ENCODE results near the gene FASTKD3. TPM values are rescaled to one million over a fixed set of nuclear protein-coding genes. Genes with fewer than 3 reads are reported as not detected.

Gene FASTKD3
- total RNA-seq, 2 donors from 2014 or later: 1.3 to 9.1 TPM

GRCh38 chr5:7882926-7883325, 14.1 kb upstream of the FASTKD3 start:
- intact Hi-C loops (cut with DNase I): no loop called here
- DNase-seq (no peak), ATAC-seq (no peak)
- H3K4me3 ChIP-seq: no peak overlapping the region
- 80 to 89% methylated on average over 4 of the region's 4 CpGs for WGBS, 2 donors
- H3K27me3 ChIP-seq: no peaks in the 10 kb centered on the region
- H3K9me3 ChIP-seq: no peaks in the 10 kb centered on the region
- no peak for TF ChIP-seq CTCF (IDR thresholded peaks at IDR 0.05)
- no peak for TF ChIP-seq POLR2A (IDR thresholded peaks at IDR 0.05)
- H3K27ac ChIP-seq: no peak overlapping the region
- H3K4me1 ChIP-seq: peaks cover 16% of the 10 kb centered on the region
- peaks cover 0 to 19% of the 10 kb centered on the region in 2 donors for H3K36me3 ChIP-seq (replicated peaks in 1 of 2; ENCODE audit: insufficient read depth in 1 of 2, low read depth in 2 of 2)

DNA sequence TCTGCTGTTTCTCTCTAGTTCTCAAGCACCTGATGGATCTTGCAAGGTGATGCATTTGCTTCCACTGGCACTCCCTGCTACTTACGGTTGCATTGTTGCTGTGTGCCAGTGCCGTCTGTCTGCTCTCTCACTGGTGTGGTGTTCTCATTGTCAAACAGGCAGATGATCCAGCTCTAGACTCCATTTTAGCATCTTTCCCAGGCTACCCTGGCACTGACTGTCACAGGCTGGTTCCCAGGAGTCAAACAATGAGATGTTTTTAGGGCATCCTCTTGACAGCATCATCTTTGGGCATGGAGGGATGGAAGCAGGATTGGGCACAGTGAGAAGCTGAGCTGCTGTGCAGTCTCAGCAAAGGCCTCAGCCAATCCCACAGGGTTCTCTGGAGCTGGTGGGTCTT, 13.0 kb upstream of the FASTKD3 start:
- intact Hi-C loops (cut with DNase I): no loop called here
- DNase-seq (no peak), ATAC-seq (no peak)
- Histone ChIP-seq H3K27me3 (no peaks in the 10 kb centered on the region), H3K36me3 (replicated peaks in 1 of 2; ENCODE audit: insufficient read depth in 1 of 2, low read depth in 2 of 2) (peaks cover 0 to 19% of the 10 kb centered on the region in 2 donors), H3K4me3 (no peak overlapping the region), H3K4me1 (peaks cover 12% of the 10 kb centered on the region), H3K27ac (no peak overlapping the region), H3K9me3 (no peaks in the 10 kb centered on the region)
- TF ChIP-seq CTCF (IDR thresholded peaks at IDR 0.05) (no peak), POLR2A (IDR thresholded peaks at IDR 0.05) (no peak)
- WGBS, 2 donors: 97% methylated on average over 2 of the region's 2 CpGs

GRCh38 chr5:7881091-7881490, 12.3 kb upstream of the FASTKD3 start:
- H3K9me3 ChIP-seq: no peaks in the 10 kb centered on the region
- intact Hi-C loops (cut with DNase I): no loop called here
- TF ChIP-seq CTCF (IDR thresholded peaks at IDR 0.05) (no peak), POLR2A (IDR thresholded peaks at IDR 0.05) (no peak)
- no peaks in the 10 kb centered on the region for H3K27me3 ChIP-seq
- no peak for DNase-seq
- H3K36me3 ChIP-seq (replicated peaks in 1 of 2; ENCODE audit: insufficient read depth in 1 of 2, low read depth in 2 of 2): peaks cover 0 to 25% of the 10 kb centered on the region in 2 donors
- no peak overlapping the region for H3K27ac ChIP-seq
- H3K4me1 ChIP-seq: peaks cover 11% of the 10 kb centered on the region
- no peak overlapping the region for H3K4me3 ChIP-seq
- WGBS, 2 donors: 87 to 98% methylated on average over 4 of the region's 4 CpGs
- ATAC-seq: no peak

DNA sequence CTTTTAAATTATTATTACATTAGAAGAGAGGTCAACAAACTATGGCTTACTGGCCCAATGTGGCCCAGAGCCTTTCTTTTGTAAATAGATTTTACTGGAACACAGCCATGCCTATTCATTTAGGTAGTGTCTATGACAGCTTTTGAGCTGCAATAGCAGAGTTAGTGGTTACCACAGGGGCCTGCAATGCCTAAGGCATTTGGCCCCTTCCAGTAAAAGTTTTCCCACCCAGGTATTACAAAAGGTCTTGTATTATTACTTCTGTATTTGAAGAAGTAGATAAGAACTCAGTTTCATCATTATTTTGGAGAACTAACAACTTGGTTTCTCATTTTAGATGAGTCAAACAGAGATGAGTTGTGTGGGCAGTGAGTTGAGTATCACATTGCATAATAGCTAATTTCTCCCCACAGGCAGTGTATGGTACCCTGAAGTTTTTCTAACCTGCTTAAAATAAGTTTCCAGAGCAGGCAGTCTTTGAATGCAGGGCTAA, 9.6 kb upstream of the FASTKD3 start:
- intact Hi-C loops (cut with DNase I): no loop called here
- TF ChIP-seq POLR2A (IDR thresholded peaks at IDR 0.05) (no peak), CTCF (IDR thresholded peaks at IDR 0.05) (no peak)
- H3K27ac ChIP-seq: no peak overlapping the region
- no peaks in the 10 kb centered on the region for H3K9me3 ChIP-seq
- no peak for DNase-seq
- ATAC-seq: no peak
- no peak overlapping the region for H3K4me3 ChIP-seq
- H3K27me3 ChIP-seq: no peaks in the 10 kb centered on the region
- peaks cover 4 to 19% of the 10 kb centered on the region in 2 donors for H3K36me3 ChIP-seq (replicated peaks in 1 of 2; ENCODE audit: insufficient read depth in 1 of 2, low read depth in 2 of 2)
- H3K4me1 ChIP-seq: peaks cover 11% of the 10 kb centered on the region

DNA sequence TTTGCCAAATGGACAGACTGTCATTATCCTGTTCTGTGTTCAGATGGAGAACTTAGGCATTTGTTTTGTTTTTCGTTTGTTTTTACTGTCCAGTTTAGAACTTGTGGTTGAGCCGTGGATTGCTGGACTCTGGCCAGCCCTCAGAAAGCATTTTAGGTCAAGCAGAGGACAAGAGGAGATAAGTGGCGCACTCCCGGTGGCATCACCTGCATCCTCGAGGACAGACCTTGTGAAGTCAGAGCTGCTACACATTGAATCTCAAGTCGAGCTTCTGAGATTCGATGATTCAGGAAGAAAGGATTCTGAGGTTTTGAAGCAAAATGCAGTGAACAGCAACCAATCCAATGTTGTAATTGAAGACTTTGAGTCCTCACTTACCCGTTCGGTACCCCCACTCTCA, 9.0 kb upstream of the FASTKD3 start:
- ATAC-seq (no peak), DNase-seq (no peak)
- Histone ChIP-seq H3K9me3 (no peaks in the 10 kb centered on the region), H3K36me3 (replicated peaks in 1 of 2; ENCODE audit: insufficient read depth in 1 of 2, low read depth in 2 of 2) (peaks cover 4 to 16% of the 10 kb centered on the region in 2 donors), H3K27ac (no peak overlapping the region), H3K27me3 (no peaks in the 10 kb centered on the region), H3K4me1 (peaks cover 11% of the 10 kb centered on the region), H3K4me3 (no peak overlapping the region)
- 76 to 83% methylated on average over 9 of the region's 9 CpGs for WGBS, 2 donors
- TF ChIP-seq CTCF (IDR thresholded peaks at IDR 0.05) (no peak), POLR2A (IDR thresholded peaks at IDR 0.05) (no peak)
- intact Hi-C loops (cut with DNase I): no loop called here
